Gastrocnemius medialis (tissue), 4 donors: ENCODE results near the gene CMPK1.

ENCODE experiments used
- CTCF ChIP-seq, 5 experiments: fragments of 450-650 bp in 3 of 5; fragments of 200-600 bp in 2 of 5; sonication (generic) in 2 of 5; IDR thresholded peaks in 4 of 5; conservative IDR thresholded peaks in 1 of 5; 1 replicate in 4 of 5; 2 replicates in 1 of 5; pipeline ENCODE4 v1.5.1; 2016 to 2019; ENCODE audit warnings: antibody characterized with exemption in 5 of 5, mild to moderate bottlenecking in 3 of 5, moderate library complexity in 3 of 5
- POLR2A ChIP-seq, 2 donors: fragments of 450-650 bp; IDR thresholded peaks; one replicate each; pipeline ENCODE4 v1.6.1; 2017; ENCODE audit warnings: antibody characterized with exemption in 2 of 2, mild to moderate bottlenecking in 2 of 2, moderate library complexity in 2 of 2

- no peak for TF ChIP-seq CTCF (IDR thresholded peaks at IDR 0.05 in 4 of 5, conservative IDR thresholded peaks at IDR 0.05 in 1 of 5)
- no peak for TF ChIP-seq POLR2A (IDR thresholded peaks at IDR 0.05)
These were observed 34.1 kb downstream of the CMPK1 start for GRCh38 chr1:47367651-47368050.
